Measurements from ENCODE around the gene R3HCC1L.

DNA sequence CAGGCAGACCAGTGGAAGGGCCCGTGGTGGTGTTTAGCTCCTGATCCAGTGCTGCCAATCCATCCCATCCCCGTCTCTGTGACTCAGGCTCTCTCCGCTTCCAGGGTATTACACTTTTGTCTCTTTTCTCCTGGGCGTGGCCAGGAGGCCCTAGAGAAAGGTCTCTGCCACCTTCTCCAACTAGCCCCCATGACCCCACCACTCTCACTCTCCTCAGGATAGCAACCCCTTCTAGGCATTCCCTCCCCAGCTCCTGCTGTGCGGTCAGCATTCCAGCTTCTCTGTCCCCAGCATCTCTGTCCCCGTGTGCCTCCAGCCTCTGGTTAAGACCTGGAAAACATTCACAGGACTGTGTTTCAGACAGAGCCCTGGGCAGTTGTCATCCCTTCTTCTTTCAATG, 36.2 kb upstream of the R3HCC1L start:
- TF ChIP-seq, protein P1, sequence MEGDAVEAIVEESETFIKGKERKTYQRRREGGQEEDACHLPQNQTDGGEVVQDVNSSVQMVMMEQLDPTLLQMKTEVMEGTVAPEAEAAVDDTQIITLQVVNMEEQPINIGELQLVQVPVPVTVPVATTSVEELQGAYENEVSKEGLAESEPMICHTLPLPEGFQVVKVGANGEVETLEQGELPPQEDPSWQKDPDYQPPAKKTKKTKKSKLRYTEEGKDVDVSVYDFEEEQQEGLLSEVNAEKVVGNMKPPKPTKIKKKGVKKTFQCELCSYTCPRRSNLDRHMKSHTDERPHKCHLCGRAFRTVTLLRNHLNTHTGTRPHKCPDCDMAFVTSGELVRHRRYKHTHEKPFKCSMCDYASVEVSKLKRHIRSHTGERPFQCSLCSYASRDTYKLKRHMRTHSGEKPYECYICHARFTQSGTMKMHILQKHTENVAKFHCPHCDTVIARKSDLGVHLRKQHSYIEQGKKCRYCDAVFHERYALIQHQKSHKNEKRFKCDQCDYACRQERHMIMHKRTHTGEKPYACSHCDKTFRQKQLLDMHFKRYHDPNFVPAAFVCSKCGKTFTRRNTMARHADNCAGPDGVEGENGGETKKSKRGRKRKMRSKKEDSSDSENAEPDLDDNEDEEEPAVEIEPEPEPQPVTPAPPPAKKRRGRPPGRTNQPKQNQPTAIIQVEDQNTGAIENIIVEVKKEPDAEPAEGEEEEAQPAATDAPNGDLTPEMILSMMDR (IDR thresholded peaks at IDR 0.05; ENCODE audit: low read depth, low read length): no peak
- no peak for TF ChIP-seq POLR2A (IDR thresholded peaks at IDR 0.05; ENCODE audit: extremely low read depth, insufficient read length)

Measured in NB4 (cell line).